H9 (cell line): Measurements from ENCODE around the gene CDK14. TPM values are rescaled to one million over a fixed set of nuclear protein-coding genes. Genes with fewer than 3 reads are reported as not detected.

ENCODE experiments used
- DNase-seq: peaks from one replicate; pipeline ENCODE4 v3.0.0-alpha.2; 2017
- H2AFZ ChIP-seq: one replicate; pipeline ENCODE4 v1.6.1; 2013; ENCODE audit warnings: mild to moderate bottlenecking, low read length, control low read depth, moderate library complexity
- H2AK5ac ChIP-seq: 2 replicates; pipeline ENCODE4 v1.6.1; 2013; ENCODE audit warnings: low read length, control low read depth, mixed read lengths; ENCODE audit not compliant: insufficient read length
- H2BK120ac ChIP-seq: one replicate; pipeline ENCODE4 v1.6.1; 2013; ENCODE audit warnings: low read depth, mild to moderate bottlenecking, low read length, control low read depth, inconsistent platforms; ENCODE audit not compliant: poor library complexity, severe bottlenecking
- H2BK12ac ChIP-seq: 2 replicates; pipeline ENCODE4 v1.6.1; 2013; ENCODE audit warnings: low read length, control low read depth, mixed read lengths, low read depth; ENCODE audit not compliant: insufficient read length
- H2BK15ac ChIP-seq: 2 replicates; pipeline ENCODE4 v1.6.1; 2013; ENCODE audit warnings: low read depth, low read length, control low read depth
- H2BK20ac ChIP-seq: one replicate; pipeline ENCODE4 v1.6.1; 2013; ENCODE audit warnings: low read depth, mild to moderate bottlenecking, low read length, control low read depth, inconsistent platforms; ENCODE audit not compliant: poor library complexity, severe bottlenecking
- H2BK5ac ChIP-seq: 2 replicates; pipeline ENCODE4 v1.6.1; 2013; ENCODE audit warnings: low read length, control low read depth, mixed read lengths; ENCODE audit not compliant: insufficient read length
- H3K14ac ChIP-seq: 2 replicates; pipeline ENCODE4 v1.6.1; 2013; ENCODE audit warnings: low read length, control low read depth; ENCODE audit not compliant: insufficient read depth
- H3K18ac ChIP-seq: 2 replicates; pipeline ENCODE4 v1.6.1; 2013; ENCODE audit warnings: low read depth, mild to moderate bottlenecking, mixed read lengths, low read length, control low read depth; ENCODE audit not compliant: insufficient read length
- H3K23ac ChIP-seq: 2 replicates; pipeline ENCODE4 v1.6.1; 2013; ENCODE audit warnings: low read length, control low read depth, mixed read lengths, low read depth; ENCODE audit not compliant: insufficient read length
- H3K23me2 ChIP-seq: 2 replicates; pipeline ENCODE4 v1.6.1; 2013; ENCODE audit warnings: low read depth, mild to moderate bottlenecking, mixed read lengths, low read length, control low read depth; ENCODE audit not compliant: insufficient read length, poor library complexity, severe bottlenecking
- H3K27ac ChIP-seq: 2 replicates; pipeline ENCODE4 v1.5.1; 2013; ENCODE audit warnings: low read length, control low read depth, mixed read lengths, low read depth; ENCODE audit not compliant: insufficient read length
- H3K27me3 ChIP-seq: 2 replicates; pipeline ENCODE4 v1.6.1; 2013; ENCODE audit warnings: low read length, control low read depth, inconsistent platforms; ENCODE audit not compliant: insufficient read depth
- H3K4ac ChIP-seq: 2 replicates; pipeline ENCODE4 v1.6.1; 2013; ENCODE audit warnings: low read depth, mild to moderate bottlenecking, control low read depth, inconsistent platforms, low read length, moderate library complexity
- H3K4me1 ChIP-seq: 2 replicates; pipeline ENCODE4 v1.6.1; 2013; ENCODE audit warnings: low read length, control low read depth, inconsistent platforms; ENCODE audit not compliant: insufficient read depth
- H3K4me2 ChIP-seq: 2 replicates; pipeline ENCODE4 v1.6.1; 2013; ENCODE audit warnings: low read length, control low read depth, mixed read lengths; ENCODE audit not compliant: insufficient read length, insufficient read depth
- H3K56ac ChIP-seq: 2 replicates; pipeline ENCODE4 v1.6.1; 2013; ENCODE audit warnings: low read depth, mild to moderate bottlenecking, mixed read lengths, low read length, control low read depth; ENCODE audit not compliant: insufficient read length
- H3K79me1 ChIP-seq: 2 replicates; pipeline ENCODE4 v1.6.1; 2013; ENCODE audit warnings: low read depth, mild to moderate bottlenecking, moderate library complexity, low read length, control low read depth, inconsistent platforms; ENCODE audit not compliant: insufficient read depth, poor library complexity, severe bottlenecking
- H3K79me2 ChIP-seq: 2 replicates; pipeline ENCODE4 v1.6.1; 2013; ENCODE audit warnings: low read length, control low read depth, inconsistent platforms; ENCODE audit not compliant: insufficient read depth
- H3K9ac ChIP-seq: 2 replicates; pipeline ENCODE4 v1.6.1; 2013; ENCODE audit warnings: low read length, control low read depth, mixed read lengths; ENCODE audit not compliant: insufficient read length; ENCODE audit errors: extremely low read depth
- H3K9me3 ChIP-seq: one replicate; pipeline ENCODE4 v1.6.1; 2013; ENCODE audit warnings: low read depth, low read length, inconsistent platforms; ENCODE audit not compliant: control insufficient read depth
- H3T11ph ChIP-seq: one replicate; pipeline ENCODE4 v1.6.1; 2013; ENCODE audit warnings: mild to moderate bottlenecking, low read length, control low read depth, inconsistent platforms
- H4K20me1 ChIP-seq: one replicate; pipeline ENCODE4 v1.6.1; 2013; ENCODE audit not compliant: control insufficient read depth, insufficient read length, insufficient read depth
- H4K5ac ChIP-seq: 2 replicates; pipeline ENCODE4 v1.6.1; 2013; ENCODE audit warnings: low read depth, mild to moderate bottlenecking, mixed read lengths, low read length, control low read depth; ENCODE audit not compliant: insufficient read length
- H4K8ac ChIP-seq: replicated peaks from 2 replicates; pipeline ENCODE4 v1.6.1; 2013; ENCODE audit warnings: low read length, control low read depth, mixed read lengths, low read depth; ENCODE audit not compliant: insufficient read length
- H4K91ac ChIP-seq: 2 replicates; pipeline ENCODE4 v1.6.1; 2013; ENCODE audit warnings: low read depth, mild to moderate bottlenecking, moderate library complexity, mixed read lengths, low read length, control low read depth; ENCODE audit not compliant: insufficient read length
- H3K27ac Mint-ChIP-seq, 3 experiments: 2 replicates in 2 of 3; 3 replicates in 1 of 3; pipeline ENCODE4 v1.8.0; 2020 to 2021; ENCODE audit warnings: mixed read lengths in 3 of 3, mild to moderate bottlenecking in 1 of 3, moderate library complexity in 1 of 3
- H3K27me3 Mint-ChIP-seq: 2 replicates; pipeline ENCODE4 v1.8.0; 2021; ENCODE audit warnings: low read depth, mild to moderate bottlenecking, moderate library complexity, mixed read lengths
- H3K36me3 Mint-ChIP-seq, 3 experiments: 2 replicates in 2 of 3; 3 replicates in 1 of 3; pipeline ENCODE4 v1.8.0; 2020 to 2021; ENCODE audit warnings: low read depth in 3 of 3, mixed read lengths in 3 of 3; ENCODE audit not compliant: insufficient read depth in 1 of 3
- H3K4me1 Mint-ChIP-seq, 2 experiments: 2 replicates each; pipeline ENCODE4 v1.8.0; 2020; ENCODE audit warnings: mixed read lengths in 2 of 2
- H3K4me3 Mint-ChIP-seq, 2 experiments: 2 replicates in 1 of 2; 3 replicates in 1 of 2; pipeline ENCODE4 v1.8.0; 2020 to 2021; ENCODE audit warnings: mild to moderate bottlenecking in 2 of 2, mixed read lengths in 2 of 2, moderate library complexity in 1 of 2
- H3K9me3 Mint-ChIP-seq, 2 experiments: 2 replicates in 1 of 2; 3 replicates in 1 of 2; pipeline ENCODE4 v1.8.0; 2020; ENCODE audit warnings: mild to moderate bottlenecking in 2 of 2, mixed read lengths in 2 of 2, moderate library complexity in 1 of 2
- CTCF ChIP-seq: fragments of 200-600 bp; sonication (generic); conservative IDR thresholded peaks from 3 replicates; pipeline ENCODE4 v1.8.0; 2021; ENCODE audit warnings: antibody characterized with exemption, mild to moderate bottlenecking
- WGBS: extraction: QIAGEN DNeasy Blood & Tissue Kit; methylation state at CpG from one replicate; pipeline ENCODE4 v1.1.7; 2013; ENCODE audit warnings: missing lambda C conversion rate, low lambda C conversion rate, mixed read lengths; ENCODE audit not compliant: insufficient read length; ENCODE audit errors: extremely low coverage; 5-methylcytosine and 5-hydroxymethylcytosine counted together
- total RNA-seq: library from RNA; stranded (reverse); gene quantifications from 2 replicates; pipeline ENCODE4 v1.2.1, GENCODE V29; 2021

CDK14 gene
- total RNA-seq, 1 experiment from 2014 or later: 23.9 TPM

DNA sequence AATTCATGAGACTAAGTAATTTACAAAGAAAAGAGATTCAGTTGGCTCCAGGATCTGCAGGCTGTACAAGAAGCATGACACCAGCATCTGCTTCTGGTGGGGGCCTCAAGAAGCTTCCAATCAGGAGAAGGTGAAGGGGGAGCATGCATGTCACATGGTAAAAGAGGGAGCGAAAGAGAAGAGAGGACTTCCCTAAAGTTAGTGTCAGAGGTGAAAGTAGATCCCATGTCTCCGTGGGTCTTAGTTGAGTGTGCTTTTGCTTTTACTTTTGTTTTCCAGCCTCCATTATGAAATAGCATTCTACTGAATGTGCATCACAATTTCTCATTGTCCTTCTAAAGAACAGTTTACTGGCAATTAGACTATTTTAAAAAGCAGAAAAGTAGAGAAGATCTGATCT, 454.6 kb downstream of the CDK14 start:
- H3K27me3 Mint-ChIP-seq: peaks cover 61% of the 10 kb centered on the region
- WGBS: no CpG with 5 or more reads among the region's 2 CpGs

More for the DNA sequence above, 454.6 kb downstream of the CDK14 start:
- Histone ChIP-seq H2BK15ac (no peak overlapping the region), H4K91ac (no peak overlapping the region), H3K23me2 (no peaks in the 10 kb centered on the region), H3K23ac (no peak overlapping the region), H2BK20ac (no peak overlapping the region), H3K79me1 (no peaks in the 10 kb centered on the region), H3K14ac (no peak overlapping the region), H4K5ac (no peak overlapping the region), H3K56ac (no peak overlapping the region), H2BK5ac (no peak overlapping the region), H3K4ac (no peak overlapping the region), H3K27me3 (peaks cover 12% of the 10 kb centered on the region; the same call in 1 of the 2 replicates), H3K4me2 (no peak overlapping the region), H2AK5ac (no peak overlapping the region), H2AFZ (no peak overlapping the region), H2BK12ac (no peak overlapping the region), H2BK120ac (no peak overlapping the region), H4K8ac (no peak overlapping the region), H3T11ph (no peak overlapping the region), H3K9me3 (no peaks in the 10 kb centered on the region), H3K79me2 (no peaks in the 10 kb centered on the region), H4K20me1 (no peaks in the 10 kb centered on the region), H3K27ac (no peak overlapping the region), H3K4me1 (no peaks in the 10 kb centered on the region), H3K18ac (no peak overlapping the region), H3K9ac (no peak overlapping the region)
- Mint-ChIP-seq H3K4me1 (peaks cover 13 to 16% of the 10 kb centered on the region in 2 experiments), H3K4me3 (no peak overlapping the region), H3K27ac (no peak overlapping the region), H3K36me3 (no peaks in the 10 kb centered on the region), H3K9me3 (no peaks in the 10 kb centered on the region)
- no peak for DNase-seq
- TF ChIP-seq CTCF: no peak
